Adrenal gland (tissue), 12 donors: Measurements from ENCODE around the gene ZFHX3. TPM values are rescaled to one million over a fixed set of nuclear protein-coding genes. Genes with fewer than 3 reads are reported as not detected.
A peak's percentile ranks its signal among the peaks of the same experiment; 100 is the strongest.

Source experiments
- DNase-seq, 7 donors: peaks; one replicate each; pipeline ENCODE4 v3.0.0-alpha.2; 2019 to 2020
- H3K27ac ChIP-seq, 5 donors: fragments of 200-600 bp; sonication (generic) in 4 of 5; 1 replicate in 3 of 5; 2 replicates in 2 of 5; pipeline versions ENCODE4 v1.5.1 to v1.8.0; 2016 to 2020; ENCODE audit warnings: mild to moderate bottlenecking in 1 of 5
- H3K27me3 ChIP-seq: fragments of 200-600 bp; 2 replicates; pipeline ENCODE4 v1.8.0; 2021
- H3K36me3 ChIP-seq, 2 donors: fragments of 200-600 bp; replicated peaks in 1 of 2; 1 replicate in 1 of 2; 2 replicates in 1 of 2; pipeline versions ENCODE4 v1.5.1 to v1.8.0; 2018 to 2022
- H3K4me1 ChIP-seq, 2 donors: fragments of 200-600 bp; replicated peaks in 1 of 2; 1 replicate in 1 of 2; 2 replicates in 1 of 2; pipeline versions ENCODE4 v1.5.1 to v1.8.0; 2018 to 2021
- H3K4me3 ChIP-seq, 4 donors: fragments of 200-600 bp; sonication (generic) in 3 of 4; one replicate each; pipeline ENCODE4 v1.5.1; 2016 to 2018
- H3K9me3 ChIP-seq, 3 donors: fragments of 200-600 bp; sonication (generic) in 1 of 3; replicated peaks in 1 of 3; 1 replicate in 2 of 3; 2 replicates in 1 of 3; pipeline versions ENCODE4 v1.5.1 to v1.8.0; 2016 to 2021
- CTCF ChIP-seq, 6 experiments: fragments of 450-650 bp in 4 of 6; fragments of 200-600 bp in 2 of 6; sonication (generic) in 1 of 6; IDR thresholded peaks; 1 replicate in 5 of 6; 2 replicates in 1 of 6; pipeline versions ENCODE4 v1.5.1 to v1.8.0; 2016 to 2021; ENCODE audit warnings: antibody characterized with exemption in 6 of 6, mild to moderate bottlenecking in 2 of 6, moderate library complexity in 1 of 6
- POLR2A ChIP-seq, 2 donors: fragments of 450-650 bp; IDR thresholded peaks; one replicate each; pipeline ENCODE4 v1.6.1; 2017; ENCODE audit warnings: antibody characterized with exemption in 2 of 2, mild to moderate bottlenecking in 2 of 2, moderate library complexity in 1 of 2
- WGBS, 4 donors: extraction: QIAGEN DNeasy Blood & Tissue Kit in 2 of 4; methylation state at CpG; one replicate each; pipeline versions ENCODE4 v1.1.5 to v1.1.7; 2013 to 2017; 5-methylcytosine and 5-hydroxymethylcytosine counted together
- intact Hi-C, 2 donors: fragments of 100-400 bp; cut with DNase I; formaldehyde crosslinking; loops; one replicate each; pipeline versions ENCODE4 v1.14.1 to v1.15.0; 2022 to 2023
- polyA plus RNA-seq, 3 donors: library from polyadenylated mRNA; stranded (reverse); fragments of 200-250 nt in 2 of 3; fragments of 350-450 nt in 1 of 3; fragmentation: Illumina TruSeq in 1 of 3; extraction: RNeasy Lipid Tissue Mini Kit (QIAGEN cat#74804) in 1 of 3; gene quantifications; one replicate each; pipeline ENCODE4 v1.2.3, GENCODE V29; 2013 to 2014
- total RNA-seq, 9 donors: library from RNA; depleted of rRNA in 4 of 9; stranded (reverse); fragments of >200 nt in 4 of 9; fragments of 120-200 nt in 1 of 9; fragmentation: NEBNext Ultra II Directional in 1 of 9; extraction: Animal tissue kit (Norgen Biotek cat#: 25700) in 1 of 9; gene quantifications; one replicate each; pipeline versions ENCODE4 v1.1.0 to v1.2.4, GENCODE V29; 2013 to 2023
- donor health status: healthy with polysubstance abuse.
- donor health status: Bipolar disorder and iron deficiency.
- donor health status: DM: yes; HTN: yes; CAD: no.
- donor health status: DM: no; HTN: no; CAD: no.
- donor health status: DM: no; HTN: no; CAD: no.
- donor health status: DM: yes; HTN: yes; CAD: no.

ZFHX3 gene
- total and polyA plus RNA-seq, 12 donors: 2.4 to 31.6 (median 19.3) TPM

- no peaks in the 10 kb centered on the region for H3K36me3 ChIP-seq
- no peaks in the 10 kb centered on the region for H3K9me3 ChIP-seq
- intact Hi-C loops: no loop called here
- no peak overlapping the region for H3K4me3 ChIP-seq
- 57 to 66% (median 61%) methylated on average over 8 of the region's 8 CpGs for WGBS, 4 donors
- peaks cover 4 to 15% of the 10 kb centered on the region in 2 donors for H3K4me1 ChIP-seq
- TF ChIP-seq CTCF (IDR thresholded peaks at IDR 0.05): no peak
- no peak for TF ChIP-seq POLR2A (IDR thresholded peaks at IDR 0.05)
- peak overlapping the region; percentile 46 to 79 (median 49) for H3K27ac ChIP-seq
- peak; percentile 40 to 76 (median 68) for DNase-seq
- no peaks in the 10 kb centered on the region for H3K27me3 ChIP-seq
Observed at GRCh38 chr16:72898216-72898825, 149.6 kb downstream of the ZFHX3 start.

GRCh38 chr16:72897707-72898106, 150.2 kb downstream of the ZFHX3 start:
- no peaks in the 10 kb centered on the region for H3K9me3 ChIP-seq
- peak overlapping the region; percentile 46 to 79 (median 49) for H3K27ac ChIP-seq
- H3K36me3 ChIP-seq: no peaks in the 10 kb centered on the region
- no peak for DNase-seq
- peaks cover 4 to 15% of the 10 kb centered on the region in 2 donors for H3K4me1 ChIP-seq
- WGBS, 4 donors: 72 to 80% (median 76%) methylated on average over 6 of the region's 6 CpGs
- intact Hi-C loops: no loop called here
- H3K4me3 ChIP-seq: no peak overlapping the region
- H3K27me3 ChIP-seq: no peaks in the 10 kb centered on the region
- TF ChIP-seq CTCF (IDR thresholded peaks at IDR 0.05): no peak

GRCh38 chr16:72896485-72897118, 151.3 kb downstream of the ZFHX3 start:
- TF ChIP-seq POLR2A (IDR thresholded peaks at IDR 0.05) (no peak), CTCF (IDR thresholded peaks at IDR 0.05) (no peak)
- H3K9me3 ChIP-seq: no peaks in the 10 kb centered on the region
- H3K36me3 ChIP-seq: no peaks in the 10 kb centered on the region
- H3K27me3 ChIP-seq: no peaks in the 10 kb centered on the region
- peaks cover 4 to 15% of the 10 kb centered on the region in 2 donors for H3K4me1 ChIP-seq
- intact Hi-C loops: no loop called here
- 85 to 94% (median 91%) methylated on average over 7 to 12 of the region's 12 CpGs for WGBS, 4 donors
- no peak overlapping the region for H3K4me3 ChIP-seq
- H3K27ac ChIP-seq: no peak overlapping the region
- no peak for DNase-seq

- intact Hi-C loops: no loop called here
- WGBS, 4 donors: 71 to 87% (median 77%) methylated on average over 11 of the region's 11 CpGs
- no peak for DNase-seq
- Histone ChIP-seq H3K4me1 (peaks cover 4 to 15% of the 10 kb centered on the region in 2 donors), H3K9me3 (no peaks in the 10 kb centered on the region), H3K36me3 (no peaks in the 10 kb centered on the region), H3K27ac (no peak overlapping the region), H3K4me3 (no peak overlapping the region), H3K27me3 (no peaks in the 10 kb centered on the region)
- TF ChIP-seq POLR2A (IDR thresholded peaks at IDR 0.05) (no peak), CTCF (IDR thresholded peaks at IDR 0.05) (no peak)
Observed at GRCh38 chr16:72895951-72896350, 152.0 kb downstream of the ZFHX3 start.
